A673 (cell line): Measurements from ENCODE around the gene DOCK10. TPM values are rescaled to one million over a fixed set of nuclear protein-coding genes. Genes with fewer than 3 reads are reported as not detected.

Experiments used
- BruUV-seq: library from RNA; stranded (reverse); fragments of 400-500 nt; replicated peaks from 2 replicates; lab custom pipeline; 2021; lab: Mats Ljungman, UMichigan
- CTCF ChIA-PET: fragments of 300-600 bp; sonication (Branson Sonifier 250); formaldehyde crosslinking; loops from one replicate; lab custom pipeline; 2022; ENCODE audit warnings: antibody characterized with exemption; lab: Charles Lee
- POLR2A ChIA-PET: fragments of 300-600 bp; sonication (Branson Sonifier 250); formaldehyde crosslinking; loops from one replicate; lab custom pipeline; 2022; ENCODE audit warnings: antibody characterized with exemption; ENCODE audit not compliant: low non-redundant PET; lab: Charles Lee
- DNase-seq: peaks from one replicate; pipeline ENCODE4 v3.0.0-alpha.2; 2015; ENCODE audit warnings: low spot score
- H3K27ac ChIP-seq: fragments of 200-600 bp; sonication (generic); 2 replicates; pipeline ENCODE4 v1.5.1; 2016; ENCODE audit warnings: mixed run types, low read depth, mild to moderate bottlenecking, mixed read lengths, antibody characterized with exemption, low read length; ENCODE audit not compliant: poor library complexity, severe bottlenecking
- H3K27me3 ChIP-seq: fragments of 200-600 bp; sonication (generic); replicated peaks from 2 replicates; pipeline ENCODE4 v1.6.1; 2017; ENCODE audit warnings: mixed run types, low read depth, mild to moderate bottlenecking, mixed read lengths, antibody characterized with exemption, low read length; ENCODE audit not compliant: insufficient read depth, poor library complexity
- H3K36me3 ChIP-seq: fragments of 200-600 bp; sonication (generic); 2 replicates; pipeline ENCODE4 v1.6.1; 2016; ENCODE audit warnings: mixed run types, mild to moderate bottlenecking, mixed read lengths, antibody characterized with exemption, low read length; ENCODE audit not compliant: insufficient read depth, poor library complexity, severe bottlenecking
- H3K4me1 ChIP-seq: fragments of 200-600 bp; sonication (generic); 2 replicates; pipeline ENCODE4 v1.6.1; 2017; ENCODE audit warnings: mixed run types, mild to moderate bottlenecking, mixed read lengths, antibody characterized with exemption, low read length; ENCODE audit not compliant: insufficient read depth, poor library complexity, severe bottlenecking
- H3K4me3 ChIP-seq: fragments of 200-600 bp; sonication (generic); 2 replicates; pipeline ENCODE4 v1.5.1; 2016; ENCODE audit warnings: low read depth, mixed run types, mild to moderate bottlenecking, mixed read lengths, low read length; ENCODE audit not compliant: poor library complexity, severe bottlenecking
- H3K9me3 ChIP-seq: fragments of 200-600 bp; sonication (generic); 2 replicates; pipeline ENCODE4 v1.6.1; 2016; ENCODE audit warnings: mixed run types, low read depth, mild to moderate bottlenecking, mixed read lengths, antibody characterized with exemption, low read length; ENCODE audit not compliant: poor library complexity, severe bottlenecking
- CTCF ChIP-seq: fragments of 300-800, 200-600 bp; sonication (generic); conservative IDR thresholded peaks from 2 replicates; pipeline ENCODE4 v1.5.1; 2017; ENCODE audit warnings: low read depth, mild to moderate bottlenecking, antibody characterized with exemption, low read length, moderate library complexity, mixed read lengths
- EZH2 ChIP-seq: fragments of 200-600 bp; sonication (generic); IDR thresholded peaks from 2 replicates; pipeline ENCODE4 v1.6.1; 2017; ENCODE audit warnings: borderline replicate concordance, low read depth, mild to moderate bottlenecking, mixed read lengths, antibody characterized with exemption, low read length; ENCODE audit not compliant: poor library complexity, severe bottlenecking
- intact Hi-C: fragments of 100-400 bp; cut with micrococcal nuclease; formaldehyde crosslinking; loops from one replicate; pipeline ENCODE4 v1.10.0; 2022; ENCODE audit not compliant: unreplicated experiment
- total RNA-seq: library from RNA; stranded (reverse); gene quantifications from 2 replicates; pipeline ENCODE4 v1.2.3, GENCODE V29; 2021

DOCK10 gene
- total RNA-seq, 1 experiment from 2014 or later = 5.1 TPM

- Histone ChIP-seq H3K27ac (no peak overlapping the region), H3K27me3 (peaks cover 34% of the 10 kb centered on the region), H3K4me1 (peaks cover 8% of the 10 kb centered on the region), H3K4me3 (no peak overlapping the region), H3K36me3 (no peaks in the 10 kb centered on the region), H3K9me3 (no peaks in the 10 kb centered on the region)
- TF ChIP-seq CTCF = no peak
- no peak for DNase-seq
- intact Hi-C loops = no loop called here
- ChIA-PET CTCF (no interaction called here), POLR2A (no interaction called here)
- BruUV-seq = no TSS peak
These were observed 4.6 kb downstream of the DOCK10 start for GRCh38 chr2:225037415-225038230.

- Histone ChIP-seq H3K36me3 (no peaks in the 10 kb centered on the region), H3K27ac (no peak overlapping the region), H3K9me3 (no peaks in the 10 kb centered on the region), H3K4me1 (peaks cover 3% of the 10 kb centered on the region), H3K4me3 (no peak overlapping the region), H3K27me3 (peaks cover 24% of the 10 kb centered on the region)
- no peak for DNase-seq
- no TSS peak for BruUV-seq
- POLR2A ChIA-PET = no interaction called here
- intact Hi-C loops = no loop called here
- TF ChIP-seq CTCF (no peak), EZH2 (no peak)
- CTCF ChIA-PET = interaction anchor here (0.7 kb wide), 1 partner anchor 411 kb away, joined by 5 read pairs; no protein-coding TSS in a partner anchor
These were observed 5.8 kb downstream of the DOCK10 start for GRCh38 chr2:225036431-225036830.

GRCh38 chr2:225033440-225034318 lies 8.6 kb downstream of the DOCK10 start:
- H3K4me1 ChIP-seq = no peaks in the 10 kb centered on the region
- no peak for DNase-seq
- H3K4me3 ChIP-seq = no peak overlapping the region
- BruUV-seq = no TSS peak
- ChIA-PET CTCF (no interaction called here), POLR2A (no interaction called here)
- no peak for TF ChIP-seq EZH2
- TF ChIP-seq CTCF = no peak
- no peaks in the 10 kb centered on the region for H3K36me3 ChIP-seq
- no peaks in the 10 kb centered on the region for H3K9me3 ChIP-seq
- no peak overlapping the region for H3K27ac ChIP-seq
- no peaks in the 10 kb centered on the region for H3K27me3 ChIP-seq
- intact Hi-C loops = no loop called here
